NOMO-1 treated with dmso at 0.1 percent for 144 hours (cell line): ENCODE results near the gene MTA1.

Experiments used
- DNase-seq: peaks from one replicate; lab custom pipeline; 2025; ENCODE audit not compliant: unreplicated experiment; lab: John Stamatoyannopoulos, UW

The MTA1 gene

GRCh38 chr14:105474483-105475268, 55.0 kb downstream of the MTA1 start, which contains the start of gene CRIP2:
Gene CRIP2, plus strand, starts transcription at chr14:105474821. Its CDS starts 42 bp downstream, at chr14:105474863.
- DNase-seq, result no peak

GRCh38 chr14:105475269-105476096, 55.9 kb downstream of the MTA1 start:
- no peak for DNase-seq

GRCh38 chr14:105476097-105476830, 56.6 kb downstream of the MTA1 start:
- no peak for DNase-seq

- DNase-seq, result no peak
Measured at GRCh38 chr14:105476831-105477659, 57.4 kb downstream of the MTA1 start.

- peak; percentile 29 for DNase-seq
Measured at GRCh38 chr14:105477660-105478397, 58.2 kb downstream of the MTA1 start.

- no peak for DNase-seq
Measured at GRCh38 chr14:105478398-105479251, 59.0 kb downstream of the MTA1 start.

GRCh38 chr14:105479431-105480158, 60.0 kb downstream of the MTA1 start:
- no peak for DNase-seq

- DNase-seq, result no peak
Measured at GRCh38 chr14:105480199-105480746, 60.6 kb downstream of the MTA1 start.

GRCh38 chr14:105480807-105481801, 61.5 kb downstream of the MTA1 start:
- peak; percentile 58 for DNase-seq

GRCh38 chr14:105481886-105482457, 62.3 kb downstream of the MTA1 start:
- DNase-seq, result peak; percentile 66

- no peak for DNase-seq
Measured at GRCh38 chr14:105482486-105483110, 63.0 kb downstream of the MTA1 start.

- DNase-seq, result no peak
Measured at GRCh38 chr14:105483300-105484068, 63.9 kb downstream of the MTA1 start.

- no peak for DNase-seq
Measured at GRCh38 chr14:105484069-105484996, 64.7 kb downstream of the MTA1 start.

- DNase-seq, result no peak
Measured at GRCh38 chr14:105484997-105485393, 65.4 kb downstream of the MTA1 start.
